ENCODE measurements around the gene ADAMTSL1.

Gene ADAMTSL1

GRCh38 chr9:18668944-18669343, 195.0 kb downstream of the ADAMTSL1 start:
- no peak for DNase-seq

- no peak for DNase-seq
Measured at GRCh38 chr9:18672706-18673105, 198.8 kb downstream of the ADAMTSL1 start.

- no peak for DNase-seq
Measured at GRCh38 chr9:18673179-18673578, 199.2 kb downstream of the ADAMTSL1 start.

GRCh38 chr9:18675332-18675731, 201.4 kb downstream of the ADAMTSL1 start:
- DNase-seq: no peak

- DNase-seq: no peak
Measured at GRCh38 chr9:18675973-18676372, 202.0 kb downstream of the ADAMTSL1 start.

GRCh38 chr9:18676525-18676924, 202.6 kb downstream of the ADAMTSL1 start:
- DNase-seq: no peak

- DNase-seq: no peak
Measured at GRCh38 chr9:18678821-18679590, 205.1 kb downstream of the ADAMTSL1 start.

GRCh38 chr9:18682907-18683306, 209.0 kb downstream of the ADAMTSL1 start:
- DNase-seq: no peak

GRCh38 chr9:18683312-18683711, 209.4 kb downstream of the ADAMTSL1 start:
- no peak for DNase-seq

GRCh38 chr9:18683851-18684250, 209.9 kb downstream of the ADAMTSL1 start:
- DNase-seq: no peak

- no peak for DNase-seq
Measured at GRCh38 chr9:18684593-18685317, 210.8 kb downstream of the ADAMTSL1 start.

GRCh38 chr9:18688581-18689565, 214.9 kb downstream of the ADAMTSL1 start:
- DNase-seq: no peak

GRCh38 chr9:18689921-18690320, 216.0 kb downstream of the ADAMTSL1 start:
- no peak for DNase-seq

GRCh38 chr9:18692268-18692667, 218.3 kb downstream of the ADAMTSL1 start:
- DNase-seq: no peak

- DNase-seq: no peak
Measured at GRCh38 chr9:18692962-18693361, 219.0 kb downstream of the ADAMTSL1 start.

- DNase-seq: no peak
Measured at GRCh38 chr9:18694959-18695668, 221.2 kb downstream of the ADAMTSL1 start.

GRCh38 chr9:18698992-18699391, 225.0 kb downstream of the ADAMTSL1 start:
- no peak for DNase-seq

GRCh38 chr9:18699764-18700163, 225.8 kb downstream of the ADAMTSL1 start:
- DNase-seq: no peak

- DNase-seq: no peak
Measured at GRCh38 chr9:18700714-18701113, 226.8 kb downstream of the ADAMTSL1 start.

- no peak for DNase-seq
Measured at GRCh38 chr9:18703151-18703900, 229.4 kb downstream of the ADAMTSL1 start.

- DNase-seq: no peak
Measured at GRCh38 chr9:18703901-18704379, 230.0 kb downstream of the ADAMTSL1 start.

Data from GDM1 (cell line).